ENCODE measurements around the gene GOT2.

DNA sequence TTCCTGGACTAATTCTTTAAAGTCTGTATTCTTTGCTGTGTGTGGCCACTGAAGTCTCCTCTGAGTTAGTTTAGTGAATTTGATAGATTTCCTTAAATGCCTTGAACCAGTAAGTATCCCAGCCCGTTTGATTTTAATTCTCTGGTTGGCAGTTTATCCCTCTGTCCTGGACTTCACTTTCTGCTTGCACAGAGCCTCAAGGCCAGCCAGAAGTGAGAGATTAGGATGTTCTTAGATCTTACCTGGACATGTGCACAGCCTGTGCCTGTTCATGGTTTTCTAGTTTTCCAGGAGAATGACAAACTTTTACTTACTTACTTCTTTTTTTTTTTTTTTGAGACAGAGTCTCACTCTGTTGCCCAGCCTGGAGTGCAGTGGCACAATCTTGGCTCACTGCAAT lies 38.7 kb downstream of the GOT2 start:
- TF ChIP-seq NFRKB (IDR thresholded peaks at IDR 0.05) (no peak), ARNT (IDR thresholded peaks at IDR 0.05) (no peak), ELF4 (IDR thresholded peaks at IDR 0.05) (no peak), L3MBTL2 (conservative IDR thresholded peaks at IDR 0.05) (no peak), SP1 (IDR thresholded peaks at IDR 0.05) (no peak), SUZ12 (IDR thresholded peaks at IDR 0.05) (no peak), ZNF384 (IDR thresholded peaks at IDR 0.05) (no peak), FOXM1 (IDR thresholded peaks at IDR 0.05; ENCODE audit: borderline replicate concordance) (no peak), BHLHE40 (IDR thresholded peaks at IDR 0.05; ENCODE audit: borderline replicate concordance) (no peak)
